ENCODE data around the gene MAB21L3. TPM values are rescaled to one million over a fixed set of nuclear protein-coding genes. Genes with fewer than 3 reads are reported as not detected.

Gene MAB21L3
- total and polyA plus RNA-seq, 2 experiments from 2014 or later, result not detected

- Histone ChIP-seq H3K9me2 (ENCODE audit: insufficient read depth) (no peaks in the 10 kb centered on the region), H3K4me2 (no peak overlapping the region), H3F3A (replicated peaks; ENCODE audit: low read depth) (no peaks in the 10 kb centered on the region), H4K20me1 (replicated peaks; ENCODE audit: insufficient read depth) (no peaks in the 10 kb centered on the region), H2AFZ (peak overlapping the region; percentile 69; the same call in 1 of the 2 replicates), H3K79me2 (replicated peaks; ENCODE audit: insufficient read depth) (no peaks in the 10 kb centered on the region), H3K36me3 (ENCODE audit: insufficient read depth) (no peaks in the 10 kb centered on the region), H3K27me3 (ENCODE audit: insufficient read depth) (no peaks in the 10 kb centered on the region), H3K4me1 (ENCODE audit: insufficient read depth) (no peaks in the 10 kb centered on the region), H3K27ac (ENCODE audit: low read depth) (no peak overlapping the region), H3K4me3 (no peak overlapping the region)
- H3K36me3 Mint-ChIP-seq (ENCODE audit: low read depth), result no peaks in the 10 kb centered on the region
- TF ChIP-seq JUNB (IDR thresholded peaks at IDR 0.05; ENCODE audit: unreplicated experiment), result no peak
- no peaks in the 10 kb centered on the region for H3K27me3 Mint-ChIP-seq (ENCODE audit: insufficient read depth, low read depth, poor library complexity)
- no peaks in the 10 kb centered on the region for H3K9me3 Mint-ChIP-seq
- DNase-seq (ENCODE audit: low spot score) (no peak), ATAC-seq (no peak)
- H3K27ac Mint-ChIP-seq, result no peak overlapping the region
- H3K4me3 Mint-ChIP-seq, result no peak overlapping the region
- H3K4me1 Mint-ChIP-seq, result no peaks in the 10 kb centered on the region
Measured at GRCh38 chr1:116122955-116123757, 12.0 kb downstream of the MAB21L3 start.

GRCh38 chr1:116123837-116124533 is 12.8 kb downstream of the MAB21L3 start:
- no peaks in the 10 kb centered on the region for H3K4me1 ChIP-seq (ENCODE audit: insufficient read depth)
- no peaks in the 10 kb centered on the region for H3K27me3 ChIP-seq (ENCODE audit: insufficient read depth)
- no peaks in the 10 kb centered on the region for H4K20me1 ChIP-seq (replicated peaks; ENCODE audit: insufficient read depth)
- no peaks in the 10 kb centered on the region for H3K36me3 ChIP-seq (ENCODE audit: insufficient read depth)
- H2AFZ ChIP-seq, result peak overlapping the region; percentile 69; the same call in 1 of the 2 replicates
- H3K9me3 Mint-ChIP-seq, result no peaks in the 10 kb centered on the region
- H3K4me1 Mint-ChIP-seq, result no peaks in the 10 kb centered on the region
- no peak overlapping the region for H3K27ac ChIP-seq (ENCODE audit: low read depth)
- H3F3A ChIP-seq (replicated peaks; ENCODE audit: low read depth), result no peaks in the 10 kb centered on the region
- H3K27ac Mint-ChIP-seq, result no peak overlapping the region
- no peak for TF ChIP-seq STAT1 (IDR thresholded peaks at IDR 0.05; ENCODE audit: unreplicated experiment)
- no peak for TF ChIP-seq JUNB (IDR thresholded peaks at IDR 0.05; ENCODE audit: unreplicated experiment)
- TF ChIP-seq NANOG (IDR thresholded peaks at IDR 0.05; ENCODE audit: borderline replicate concordance), result no peak
- TF ChIP-seq CREB1 (CRISPR knock-in tag; IDR thresholded peaks at IDR 0.05; ENCODE audit: low read depth), result no peak
- no peak for TF ChIP-seq REST (IDR thresholded peaks at IDR 0.05; ENCODE audit: unreplicated experiment)
- TF ChIP-seq ZNF462 (CRISPR knock-in tag; IDR thresholded peaks at IDR 0.05), result no peak
- no peak for DNase-seq (ENCODE audit: low spot score)
- no peaks in the 10 kb centered on the region for H3K36me3 Mint-ChIP-seq (ENCODE audit: low read depth)
- H3K4me3 Mint-ChIP-seq, result no peak overlapping the region
- no peak for ATAC-seq
- H3K27me3 Mint-ChIP-seq (ENCODE audit: insufficient read depth, low read depth, poor library complexity), result peaks cover 3% of the 10 kb centered on the region
- no peak overlapping the region for H3K4me2 ChIP-seq
- no peaks in the 10 kb centered on the region for H3K9me2 ChIP-seq (ENCODE audit: insufficient read depth)
- H3K79me2 ChIP-seq (replicated peaks; ENCODE audit: insufficient read depth), result no peaks in the 10 kb centered on the region
- no peak overlapping the region for H3K4me3 ChIP-seq

All from GM23338 (cell line).